SK-N-MC (cell line): ENCODE measurements around the gene SELENOS.

Source experiments
- DNase-seq: peaks from one replicate; pipeline ENCODE4 v3.0.0-alpha.2; 2011; ENCODE audit warnings: low read depth, low spot score
- H3K27ac ChIP-seq: fragments of 200-600 bp; sonication (generic); 2 replicates; pipeline ENCODE4 v1.5.1; 2016; ENCODE audit warnings: mixed run types
- H3K36me3 ChIP-seq: fragments of 200-600 bp; sonication (generic); 2 replicates; pipeline ENCODE4 v1.6.1; 2017; ENCODE audit warnings: antibody characterized with exemption, low read length, mixed read lengths; ENCODE audit not compliant: insufficient read depth
- H3K4me3 ChIP-seq: fragments of 200-600 bp; sonication (generic); 2 replicates; pipeline ENCODE4 v1.5.1; 2016
- H3K9ac ChIP-seq: fragments of 200-600 bp; sonication (generic); 2 replicates; pipeline ENCODE4 v1.8.0; 2017; ENCODE audit warnings: mixed run types, mixed read lengths; ENCODE audit not compliant: insufficient read length
- H3K9me3 ChIP-seq: fragments of 200-600 bp; sonication (generic); 2 replicates; pipeline ENCODE4 v1.6.1; 2017; ENCODE audit warnings: low read depth, mild to moderate bottlenecking, antibody characterized with exemption, low read length, moderate library complexity, mixed read lengths
- EZH2 ChIP-seq: fragments of 200-600 bp; sonication (generic); IDR thresholded peaks from one replicate; pipeline ENCODE4 v1.6.1; 2017; ENCODE audit warnings: antibody characterized with exemption
- FOXP2 ChIP-seq: optimal IDR thresholded peaks from 2 replicates; pipeline ENCODE3; 2011; ENCODE audit warnings: mild to moderate bottlenecking, moderate library complexity; ENCODE audit not compliant: insufficient read depth; ENCODE audit errors: extremely low read length, control extremely low read depth
- POLR2AphosphoS5 ChIP-seq: IDR thresholded peaks from 2 replicates; pipeline ENCODE4 v1.6.1; 2012; ENCODE audit warnings: mild to moderate bottlenecking, low read depth, low read length, borderline replicate concordance

Gene SELENOS

DNA sequence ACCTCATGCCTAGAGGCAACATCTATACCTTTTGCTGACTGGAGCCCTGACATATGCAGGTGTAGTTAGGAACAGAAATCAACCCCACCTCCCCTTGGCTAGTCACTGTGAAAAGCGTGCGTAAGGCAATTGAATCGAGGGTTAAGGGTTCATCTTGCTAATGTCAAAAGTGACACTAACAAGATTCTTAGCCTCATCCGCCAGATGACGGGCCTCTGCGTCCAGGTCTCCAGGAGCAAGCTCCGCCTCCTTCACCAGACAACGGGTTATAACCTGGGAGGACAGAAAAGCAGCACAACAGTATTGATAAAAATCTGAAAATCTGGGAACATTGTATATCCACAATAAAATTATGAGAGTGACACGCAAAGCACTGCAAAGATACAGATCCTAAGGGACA, 4.7 kb downstream of the SELENOS start:
- H3K4me3 ChIP-seq = no peak overlapping the region
- no peak for DNase-seq
- no peaks in the 10 kb centered on the region for H3K9me3 ChIP-seq
- no peak overlapping the region for H3K27ac ChIP-seq
- no peak for TF ChIP-seq POLR2AphosphoS5
- no peak overlapping the region for H3K9ac ChIP-seq
- H3K36me3 ChIP-seq = peaks cover 48% of the 10 kb centered on the region

DNA sequence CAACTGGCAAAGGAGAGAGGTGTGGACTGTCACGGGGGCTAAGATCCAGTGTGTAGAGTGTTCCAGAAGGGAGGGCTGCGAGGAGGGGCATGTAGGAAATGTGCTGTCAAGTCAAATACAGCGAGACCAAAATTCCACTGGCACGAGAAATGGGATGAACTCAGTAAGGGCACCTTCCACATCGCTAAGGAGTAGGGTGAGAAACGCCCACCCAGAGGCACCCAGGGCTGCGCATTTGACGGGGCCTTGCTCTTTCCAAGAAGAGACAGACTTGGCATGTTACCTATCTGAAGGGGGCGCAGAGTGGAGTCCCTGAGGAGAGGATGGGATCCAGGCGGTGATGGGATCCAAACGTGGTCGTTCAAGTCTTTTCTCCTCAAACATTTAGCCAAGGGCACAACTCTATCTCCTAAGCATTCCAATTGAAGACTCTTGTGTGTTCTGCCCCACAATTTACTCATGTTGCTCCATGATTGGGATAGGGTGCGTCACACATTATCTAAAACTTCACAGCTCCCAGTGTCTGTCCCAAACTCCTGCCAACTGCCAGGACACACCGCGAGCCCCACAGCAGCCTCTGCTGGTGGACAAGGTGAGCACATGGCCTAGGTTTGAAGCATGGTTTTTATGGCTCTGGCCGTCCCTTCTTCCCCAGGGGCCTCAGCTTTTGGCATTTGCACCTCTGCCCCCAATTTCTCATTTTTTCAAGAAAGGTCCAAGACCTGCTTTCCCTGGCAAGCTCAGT, 7.6 kb downstream of the SELENOS start:
- Histone ChIP-seq H3K9ac (no peak overlapping the region), H3K4me3 (no peak overlapping the region), H3K9me3 (no peaks in the 10 kb centered on the region), H3K27ac (no peak overlapping the region), H3K36me3 (peaks cover 43% of the 10 kb centered on the region)
- TF ChIP-seq FOXP2 (no peak), EZH2 (no peak), POLR2AphosphoS5 (no peak)
- no peak for DNase-seq

DNA sequence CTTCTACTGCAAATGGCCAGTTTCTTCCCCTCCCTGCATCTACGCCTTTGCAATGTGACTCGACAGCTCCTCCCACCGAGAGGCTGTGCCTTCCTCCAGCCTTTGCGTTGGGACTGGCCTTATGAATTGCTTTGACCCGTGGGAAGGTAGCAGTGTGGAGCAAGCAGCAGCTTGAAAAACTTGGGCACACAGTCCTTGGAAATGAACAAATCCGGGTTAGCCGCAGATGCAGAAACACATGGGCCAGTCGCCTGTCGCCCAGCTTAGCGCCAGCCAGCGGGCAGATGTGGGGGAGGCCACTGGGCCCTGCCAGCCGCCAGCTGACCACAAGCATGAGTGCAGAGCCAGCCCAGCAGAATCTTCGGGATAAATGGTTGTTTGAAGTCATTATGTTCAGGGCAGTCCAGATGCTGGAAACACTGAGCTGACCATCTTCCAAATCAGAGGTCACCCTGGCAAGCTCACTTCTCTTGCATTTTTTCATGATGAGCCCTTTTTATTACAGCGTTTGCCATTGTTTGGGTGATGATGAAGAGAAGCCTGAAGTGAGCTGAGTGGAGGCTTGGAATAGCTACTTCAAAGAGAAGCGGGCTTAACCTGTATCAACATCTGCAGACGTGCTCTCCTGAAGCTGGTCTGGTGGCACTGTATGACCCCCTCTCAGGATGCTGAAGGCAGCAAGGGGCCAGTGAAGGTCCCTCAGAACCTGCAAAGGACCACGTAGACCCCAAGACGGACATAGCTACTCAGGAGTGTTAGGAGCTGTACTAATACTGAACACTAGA, 9.8 kb downstream of the SELENOS start:
- DNase-seq = no peak
- no peak overlapping the region for H3K9ac ChIP-seq
- TF ChIP-seq EZH2 (no peak), FOXP2 (no peak), POLR2AphosphoS5 (no peak)
- H3K36me3 ChIP-seq = peaks cover 21% of the 10 kb centered on the region
- no peaks in the 10 kb centered on the region for H3K9me3 ChIP-seq
- H3K27ac ChIP-seq = no peak overlapping the region
- no peak overlapping the region for H3K4me3 ChIP-seq

DNA sequence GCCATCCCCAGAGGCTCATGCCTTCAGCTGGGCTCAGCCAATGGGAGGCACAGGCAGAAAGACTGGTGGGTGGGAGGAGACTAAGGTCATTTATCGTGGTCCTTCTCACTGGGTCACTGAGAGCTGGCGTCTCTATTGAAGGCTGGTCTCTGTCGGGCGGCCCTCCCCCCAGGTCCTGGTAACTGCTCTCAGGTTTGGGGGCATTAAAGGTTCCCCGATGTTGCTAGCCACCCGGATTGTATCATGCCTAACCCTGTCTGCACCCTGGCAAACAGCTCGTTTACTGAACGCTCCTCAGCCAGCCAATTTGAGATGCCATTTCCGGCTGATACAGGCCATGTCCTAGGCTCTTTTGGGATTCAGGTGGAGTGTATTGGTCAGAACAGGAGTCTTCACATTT, 10.5 kb downstream of the SELENOS start:
- Histone ChIP-seq H3K4me3 (no peak overlapping the region), H3K36me3 (peaks cover 14% of the 10 kb centered on the region), H3K27ac (no peak overlapping the region), H3K9ac (no peak overlapping the region), H3K9me3 (no peaks in the 10 kb centered on the region)
- no peak for TF ChIP-seq EZH2
- no peak for TF ChIP-seq POLR2AphosphoS5
- TF ChIP-seq FOXP2 = no peak
- no peak for DNase-seq

DNA sequence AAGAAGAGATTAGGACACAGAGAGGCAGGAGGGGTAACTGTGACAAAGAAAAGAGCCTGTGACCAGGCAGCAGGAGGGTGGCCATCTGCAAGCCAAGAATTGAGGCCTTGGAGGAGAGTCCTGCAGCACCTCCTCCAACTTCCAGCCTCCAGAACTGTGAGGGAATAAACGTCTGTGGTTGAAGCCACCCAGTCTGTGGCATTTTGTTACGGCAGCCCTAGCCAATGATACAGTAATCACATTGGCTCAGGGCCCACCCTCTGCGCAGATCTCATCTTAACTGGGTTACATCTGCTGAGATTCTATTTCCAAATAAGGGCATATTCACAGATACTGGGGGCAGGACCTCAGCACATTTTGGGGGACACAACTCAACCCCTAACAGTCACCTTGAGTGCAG, 11.3 kb downstream of the SELENOS start:
- TF ChIP-seq EZH2 = no peak
- TF ChIP-seq POLR2AphosphoS5 = no peak
- no peak for TF ChIP-seq FOXP2
- Histone ChIP-seq H3K4me3 (no peak overlapping the region), H3K27ac (no peak overlapping the region), H3K9me3 (no peaks in the 10 kb centered on the region), H3K9ac (no peak overlapping the region), H3K36me3 (peaks cover 7% of the 10 kb centered on the region; the same call in 1 of the 2 replicates)
- no peak for DNase-seq

DNA sequence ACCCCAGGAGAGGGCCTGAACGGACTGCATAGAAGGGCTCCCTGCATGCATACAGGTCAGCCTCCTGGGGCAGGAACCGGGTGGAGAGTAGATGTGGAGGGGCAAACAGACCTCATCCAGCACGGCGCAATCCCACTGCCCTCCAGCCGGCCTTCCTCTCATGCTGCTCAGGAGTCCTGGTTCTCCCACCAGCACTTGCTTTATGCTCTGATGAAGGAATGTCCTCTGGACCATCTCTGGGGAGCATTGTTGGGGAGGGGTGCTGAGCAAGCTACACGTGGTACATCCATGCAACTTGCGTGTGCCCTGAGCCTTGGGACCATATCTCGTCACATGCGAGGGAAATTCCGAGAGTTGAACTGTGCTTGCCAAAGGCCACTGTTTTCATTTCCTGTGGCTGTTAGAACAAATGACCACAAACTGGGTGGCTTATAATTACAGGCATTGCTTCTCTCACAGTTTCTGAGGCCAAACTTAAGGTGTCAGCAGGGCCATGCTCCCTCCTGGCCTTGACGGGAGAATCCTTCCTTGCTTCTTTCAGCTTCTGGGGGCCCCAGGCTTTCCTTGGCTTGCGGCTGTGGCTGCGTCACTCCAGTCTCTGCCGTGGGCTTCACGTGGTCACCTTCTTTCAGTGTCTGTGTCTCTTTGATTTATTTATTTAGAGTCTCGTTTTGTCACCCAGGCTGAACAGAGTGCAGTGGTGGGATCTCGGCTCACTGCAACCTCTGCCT, 12.2 kb downstream of the SELENOS start:
- TF ChIP-seq EZH2 (no peak), FOXP2 (no peak), POLR2AphosphoS5 (no peak)
- no peak overlapping the region for H3K9ac ChIP-seq
- H3K9me3 ChIP-seq = no peaks in the 10 kb centered on the region
- H3K36me3 ChIP-seq = no peaks in the 10 kb centered on the region
- no peak for DNase-seq
- no peak overlapping the region for H3K27ac ChIP-seq
- no peak overlapping the region for H3K4me3 ChIP-seq

DNA sequence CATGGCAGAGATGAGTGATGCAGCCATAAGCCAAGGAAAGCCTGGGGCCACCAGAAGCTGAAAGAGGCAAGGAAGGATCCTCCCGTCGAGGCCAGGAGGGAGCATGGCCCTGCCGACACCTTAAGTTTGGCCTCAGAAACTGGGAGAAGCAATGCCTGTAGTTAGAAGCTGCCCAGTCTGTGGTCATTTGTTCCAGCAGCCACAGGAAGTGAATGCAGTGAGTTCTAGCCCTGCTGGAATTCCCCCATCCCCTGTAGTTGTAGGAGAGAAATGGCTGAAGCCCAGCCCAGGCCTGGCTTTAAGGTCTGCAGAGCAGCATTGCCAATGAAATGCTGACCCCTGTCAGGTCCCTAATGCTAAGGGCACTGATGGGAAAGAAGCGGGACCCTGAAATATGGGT, 13.3 kb downstream of the SELENOS start:
- TF ChIP-seq EZH2 (no peak), FOXP2 (no peak), POLR2AphosphoS5 (no peak)
- no peaks in the 10 kb centered on the region for H3K36me3 ChIP-seq
- H3K9ac ChIP-seq = no peak overlapping the region
- no peak overlapping the region for H3K27ac ChIP-seq
- DNase-seq = no peak
- no peaks in the 10 kb centered on the region for H3K9me3 ChIP-seq
- H3K4me3 ChIP-seq = no peak overlapping the region

DNA sequence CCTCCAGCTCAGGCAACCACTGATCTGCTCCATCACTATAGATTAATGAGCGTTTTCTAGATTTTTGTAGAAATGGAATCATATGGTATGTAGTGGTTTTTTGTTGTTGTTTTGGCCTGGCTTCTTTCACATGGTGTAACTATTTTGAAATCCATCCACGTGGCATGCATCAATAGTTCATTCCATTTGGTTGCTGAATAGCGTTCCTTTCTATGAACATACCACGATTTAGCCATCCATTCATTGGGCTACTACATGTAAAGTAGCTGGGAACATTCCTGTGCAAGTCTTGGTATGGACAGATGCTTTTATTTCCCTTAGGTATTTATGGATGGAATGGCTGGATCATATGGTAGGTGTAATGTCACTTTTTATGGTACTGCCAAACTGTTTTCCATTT, 14.7 kb downstream of the SELENOS start:
- Histone ChIP-seq H3K4me3 (no peak overlapping the region), H3K9me3 (no peaks in the 10 kb centered on the region), H3K9ac (no peak overlapping the region), H3K36me3 (no peaks in the 10 kb centered on the region), H3K27ac (no peak overlapping the region)
- TF ChIP-seq POLR2AphosphoS5 (no peak), EZH2 (no peak), FOXP2 (no peak)
- no peak for DNase-seq
